RKO (cell line): ENCODE results near the gene CSAG3.
"Not testable (repeated sequence)": the region's sequence is repeated elsewhere in the genome, so short reads cannot be mapped to it uniquely, and the experiment has no call there.

Experiments used
- DNase-seq: peaks from one replicate; pipeline ENCODE4 v3.0.0-alpha.2; 2016; ENCODE audit warnings: low spot score

Gene CSAG3

GRCh38 chrX:152758918-152759317 lies at the start of gene CSAG3:
Gene CSAG3, plus strand, starts transcription at chrX:152759218.
- not testable (repeated sequence) for DNase-seq

DNA sequence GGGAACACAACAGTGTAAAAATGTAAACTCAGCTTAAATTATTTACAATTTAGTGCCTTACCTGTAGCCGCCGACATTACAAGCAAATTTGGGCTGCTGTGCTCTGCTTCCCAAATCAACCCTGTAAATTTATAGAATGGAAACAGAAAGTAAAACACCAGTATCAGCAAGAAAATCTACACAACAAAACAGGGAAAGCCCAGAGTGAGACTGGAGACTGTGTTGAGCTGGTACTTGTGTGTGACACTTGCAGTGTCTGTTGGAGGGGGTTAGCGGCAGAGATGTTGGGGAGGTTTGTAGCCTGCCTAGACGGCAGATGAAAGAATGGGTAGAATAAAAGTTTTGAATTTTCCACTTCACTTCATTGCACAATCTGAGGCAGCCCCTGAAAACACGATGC lies 45.8 kb upstream of the CSAG3 start:
- DNase-seq: not testable (repeated sequence)

DNA sequence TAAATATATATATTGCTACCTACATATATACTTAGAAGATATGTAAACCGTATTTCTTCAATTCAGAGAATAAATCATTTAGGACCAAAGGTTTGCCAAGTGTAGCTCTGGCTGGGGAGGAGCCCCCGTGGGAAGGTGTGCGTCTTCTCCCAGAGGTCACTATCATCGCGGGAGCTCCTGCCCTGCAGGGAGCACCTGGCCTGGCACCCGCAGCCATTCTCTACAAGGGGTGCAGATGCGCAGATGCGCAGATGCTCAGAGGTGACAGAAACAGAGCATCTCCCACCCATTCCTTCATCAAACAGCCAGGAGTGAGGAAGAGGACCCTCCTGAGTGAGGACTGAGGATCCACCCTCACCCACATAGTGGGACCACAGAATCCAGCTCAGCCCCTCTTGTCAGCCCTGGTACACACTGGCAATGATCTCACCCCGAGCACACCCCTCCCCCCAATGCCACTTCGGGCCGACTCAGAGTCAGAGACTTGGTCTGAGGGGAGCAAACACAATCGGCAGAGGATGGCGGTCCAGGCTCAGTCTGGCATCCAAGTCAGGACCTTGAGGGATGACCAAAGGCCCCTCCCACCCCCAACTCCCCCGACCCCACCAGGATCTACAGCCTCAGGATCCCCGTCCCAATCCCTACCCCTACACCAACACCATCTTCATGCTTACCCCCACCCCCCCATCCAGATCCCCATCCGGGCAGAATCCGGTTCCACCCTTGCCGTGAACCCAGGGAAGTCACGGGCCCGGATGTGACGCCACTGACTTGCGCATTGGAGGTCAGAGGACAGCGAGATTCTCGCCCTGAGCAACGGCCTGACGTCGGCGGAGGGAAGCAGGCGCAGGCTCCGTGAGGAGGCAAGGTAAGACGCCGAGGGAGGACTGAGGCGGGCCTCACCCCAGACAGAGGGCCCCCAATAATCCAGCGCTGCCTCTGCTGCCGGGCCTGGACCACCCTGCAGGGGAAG lies 44.9 kb upstream of the CSAG3 start, which contains the start of gene MAGEA2B:
MAGEA2B (plus strand) TSS at position 814 of the 973 bp plus-strand sequence. CDS start 2,479 bp downstream, outside the sequence.
- not testable (repeated sequence) for DNase-seq

DNA sequence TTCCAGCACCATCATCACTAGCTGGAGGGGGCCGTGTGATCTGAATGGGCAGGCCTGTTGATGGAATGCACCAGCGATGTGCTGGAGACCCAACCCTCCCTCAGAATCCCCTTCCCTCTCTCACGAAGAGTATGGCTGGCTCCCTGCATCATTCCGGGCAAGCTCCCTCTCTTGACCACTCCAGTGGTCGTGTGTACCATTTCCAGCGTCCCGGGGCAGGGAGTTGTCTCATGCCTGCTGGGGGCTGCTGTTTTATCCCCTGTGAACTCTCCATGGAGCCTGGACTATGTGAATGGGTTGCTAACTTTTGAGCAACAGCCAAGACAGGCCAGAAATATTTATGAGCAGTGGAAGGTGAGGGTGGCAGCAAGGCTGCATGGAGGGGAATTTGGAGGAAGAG lies 33.6 kb upstream of the CSAG3 start:
- DNase-seq: no peak

- DNase-seq: no peak
Measured at GRCh38 chrX:152733261-152733975, 25.6 kb upstream of the CSAG3 start, which contains the start of the genes CSAG1 and MAGEA12. Gene CSAG1, minus strand, starts transcription at chrX:152733721. Its CDS starts 1,261 bp downstream, at chrX:152732460. Gene MAGEA12, plus strand, starts transcription at chrX:152733757. Its CDS starts 2,405 bp downstream, at chrX:152736162.

DNA sequence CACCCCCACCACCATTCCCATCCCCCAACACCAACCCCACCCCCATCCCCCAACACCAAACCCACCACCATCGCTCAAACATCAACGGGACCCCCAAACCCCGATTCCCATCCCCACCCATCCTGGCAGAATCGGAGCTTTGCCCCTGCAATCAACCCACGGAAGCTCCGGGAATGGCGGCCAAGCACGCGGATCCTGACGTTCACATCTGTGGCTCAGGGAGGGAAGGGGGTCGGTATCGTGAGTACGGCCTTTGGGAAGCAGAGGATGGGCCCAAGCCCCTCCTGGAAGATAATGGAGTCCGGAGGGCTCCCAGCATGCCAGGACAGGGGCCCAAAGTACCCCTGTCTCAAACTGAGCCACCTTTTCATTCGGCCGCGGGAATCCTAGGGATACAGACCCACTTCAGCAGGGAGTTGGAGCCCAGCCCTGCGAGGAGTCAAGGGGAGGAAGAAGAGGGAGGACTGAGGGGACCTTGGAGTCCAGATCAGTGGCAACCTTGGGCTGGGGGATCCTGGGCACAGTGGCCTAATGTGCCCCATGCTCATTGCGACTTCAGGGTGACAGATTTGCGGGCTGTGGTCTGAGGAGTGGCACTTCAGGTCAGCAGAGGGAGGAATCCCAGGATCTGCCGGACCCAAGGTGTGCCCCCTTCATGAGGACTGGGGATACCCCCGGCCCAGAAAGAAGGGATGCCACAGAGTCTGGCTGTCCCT lies 24.7 kb upstream of the CSAG3 start:
- not testable (repeated sequence) for DNase-seq

- DNase-seq: no peak
Measured at GRCh38 chrX:152735101-152735500, 23.9 kb upstream of the CSAG3 start.

GRCh38 chrX:152735860-152736511 lies 23.0 kb upstream of the CSAG3 start:
- no peak for DNase-seq

- not testable (repeated sequence) for DNase-seq
Measured at GRCh38 chrX:152736528-152736927, 22.5 kb upstream of the CSAG3 start.

- no peak for DNase-seq
Measured at GRCh38 chrX:152738560-152738959, 20.5 kb upstream of the CSAG3 start.

GRCh38 chrX:152753686-152754650 lies 5.0 kb upstream of the CSAG3 start, which contains the start of gene MAGEA2:
Gene MAGEA2, minus strand, starts transcription at chrX:152753842. Its CDS starts 2,479 bp downstream, at chrX:152751363.
- not testable (repeated sequence) for DNase-seq

DNA sequence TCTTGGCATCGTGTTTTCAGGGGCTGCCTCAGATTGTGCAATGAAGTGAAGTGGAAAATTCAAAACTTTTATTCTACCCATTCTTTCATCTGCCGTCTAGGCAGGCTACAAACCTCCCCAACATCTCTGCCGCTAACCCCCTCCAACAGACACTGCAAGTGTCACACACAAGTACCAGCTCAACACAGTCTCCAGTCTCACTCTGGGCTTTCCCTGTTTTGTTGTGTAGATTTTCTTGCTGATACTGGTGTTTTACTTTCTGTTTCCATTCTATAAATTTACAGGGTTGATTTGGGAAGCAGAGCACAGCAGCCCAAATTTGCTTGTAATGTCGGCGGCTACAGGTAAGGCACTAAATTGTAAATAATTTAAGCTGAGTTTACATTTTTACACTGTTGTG lies 4.1 kb upstream of the CSAG3 start:
- DNase-seq: not testable (repeated sequence)

DNA sequence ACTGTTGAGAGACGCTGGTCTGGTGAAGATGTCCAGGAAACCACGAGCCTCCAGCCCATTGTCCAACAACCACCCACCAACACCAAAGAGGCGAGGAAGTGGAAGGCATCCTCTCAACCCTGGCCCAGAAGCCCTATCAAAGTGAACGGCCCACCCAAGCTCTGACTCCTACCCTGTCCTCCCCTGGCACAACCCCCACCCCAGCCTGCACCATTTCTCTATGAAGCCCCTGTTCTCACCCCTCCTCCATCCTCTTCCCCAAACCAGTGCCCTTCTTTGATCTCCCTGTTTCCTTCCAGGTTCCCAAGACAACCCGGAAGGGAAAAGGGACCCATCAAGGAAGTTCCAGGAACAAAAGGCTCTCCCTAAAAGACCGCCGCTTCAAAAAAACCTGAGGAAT lies 526 bp downstream of the CSAG3 start:
- not testable (repeated sequence) for DNase-seq

- not testable (repeated sequence) for DNase-seq
Measured at GRCh38 chrX:152761582-152761981, 2.6 kb downstream of the CSAG3 start.

- not testable (repeated sequence) for DNase-seq
Measured at GRCh38 chrX:152766562-152766961, 7.5 kb downstream of the CSAG3 start.

DNA sequence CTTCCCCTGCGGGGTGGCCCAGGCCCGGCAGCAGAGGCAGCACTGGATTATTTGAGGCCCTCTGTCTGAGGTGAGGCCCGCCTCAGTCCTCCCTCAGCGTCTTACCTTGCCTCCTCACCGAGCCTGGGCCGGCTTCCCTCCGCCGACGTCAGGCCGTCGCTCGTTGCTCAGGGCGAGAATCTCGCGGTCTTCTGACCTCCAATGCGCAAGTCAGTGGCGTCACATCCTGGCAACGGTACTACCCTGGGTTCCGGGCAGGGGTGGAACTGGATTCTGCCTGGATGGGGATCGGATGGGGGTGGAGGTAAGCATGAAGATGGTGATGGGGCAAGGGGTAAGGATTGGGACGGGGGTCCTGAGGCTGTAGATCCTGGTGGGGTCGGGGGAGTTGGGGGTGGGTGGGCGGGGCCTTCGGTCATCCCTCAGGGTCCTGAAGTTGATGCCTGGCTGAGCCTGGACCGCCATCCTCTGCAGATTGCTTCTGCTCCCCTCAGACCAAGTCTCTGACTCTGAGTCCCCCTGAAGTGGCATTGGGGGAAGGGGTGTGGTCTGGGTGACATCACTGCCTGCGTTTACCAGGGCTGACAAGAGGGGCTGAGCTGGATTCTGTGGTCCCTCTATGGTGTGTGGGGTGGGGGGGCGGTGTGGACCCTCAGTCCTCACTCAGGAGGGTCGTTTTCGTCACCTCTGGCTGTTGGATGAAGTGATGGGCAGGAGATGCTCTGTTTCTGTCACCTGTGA lies 10.7 kb downstream of the CSAG3 start, which contains the start of gene MAGEA6:
MAGEA6 (minus strand) TSS at position 141 of the 741 bp plus-strand sequence. CDS start 2,039 bp downstream, outside the sequence.
- DNase-seq: not testable (repeated sequence)

DNA sequence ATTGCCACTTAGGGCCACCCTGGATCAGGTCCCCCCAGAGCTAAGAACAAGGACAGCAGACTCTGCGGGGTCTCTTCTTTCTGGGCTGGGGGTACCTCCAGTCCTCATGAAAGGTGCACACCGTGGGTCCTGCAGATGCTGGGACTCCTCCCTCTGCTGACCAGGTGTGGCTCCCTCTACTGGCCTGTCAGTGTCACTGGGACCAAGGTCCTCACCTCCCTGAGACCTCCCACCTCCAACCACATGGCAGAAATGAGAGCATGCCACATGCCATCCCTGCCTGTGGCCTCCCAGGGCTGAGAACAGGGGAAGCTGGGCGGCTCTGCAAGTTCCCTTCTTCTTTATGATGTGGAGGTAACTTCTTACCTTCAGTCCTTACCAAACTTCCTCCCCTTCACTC lies 28.0 kb downstream of the CSAG3 start:
- DNase-seq: not testable (repeated sequence)

DNA sequence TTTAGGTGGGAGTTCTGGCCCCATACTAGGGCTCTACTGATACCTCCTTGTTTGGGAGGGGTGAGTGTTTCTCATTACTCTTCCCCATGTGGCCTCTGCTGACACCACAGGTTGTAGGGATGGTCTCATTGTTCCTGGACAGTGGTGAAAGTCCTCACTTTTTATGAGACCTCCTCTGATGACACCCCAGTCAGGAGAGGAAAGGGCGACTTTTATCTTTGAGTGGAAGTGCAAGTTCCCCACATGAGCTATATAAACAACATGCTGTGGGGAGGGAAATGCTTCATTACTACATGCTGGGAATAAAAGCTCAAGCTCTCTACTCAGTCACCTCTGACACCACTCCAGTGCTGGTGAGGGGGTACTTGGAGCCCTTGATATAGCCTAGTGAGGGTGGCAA lies 39.9 kb downstream of the CSAG3 start:
- no peak for DNase-seq

GRCh38 chrX:152806035-152806434 lies 47.0 kb downstream of the CSAG3 start:
- no peak for DNase-seq
